Left ventricle myocardium inferior (tissue), 1 donor: ENCODE data around the gene IL18. TPM values are rescaled to one million over a fixed set of nuclear protein-coding genes. Genes with fewer than 3 reads are reported as not detected.

Source experiments
- DNase-seq: peaks from one replicate; pipeline ENCODE4 v3.0.0-alpha.2; 2020
- H3K27ac ChIP-seq: fragments of 200-600 bp; replicated peaks from 2 replicates; pipeline ENCODE4 v1.8.0; 2021
- H3K27me3 ChIP-seq: fragments of 200-600 bp; 2 replicates; pipeline ENCODE4 v1.8.0; 2021; ENCODE audit warnings: low read depth
- H3K36me3 ChIP-seq: fragments of 200-600 bp; 2 replicates; pipeline ENCODE4 v1.8.0; 2021
- H3K4me1 ChIP-seq: fragments of 200-600 bp; 2 replicates; pipeline ENCODE4 v1.8.0; 2021
- H3K4me3 ChIP-seq: fragments of 200-600 bp; 2 replicates; pipeline ENCODE4 v1.8.0; 2021; ENCODE audit warnings: mild to moderate bottlenecking, moderate library complexity
- H3K9me3 ChIP-seq: fragments of 200-600 bp; replicated peaks from 2 replicates; pipeline ENCODE4 v1.8.0; 2021
- CTCF ChIP-seq: fragments of 200-600 bp; IDR thresholded peaks from 2 replicates; pipeline ENCODE4 v1.8.0; 2021; ENCODE audit warnings: antibody characterized with exemption, mild to moderate bottlenecking, borderline replicate concordance
- intact Hi-C: fragments of 100-400 bp; cut with micrococcal nuclease; formaldehyde crosslinking; loops from one replicate; pipeline ENCODE4 v1.11.0; 2022
- total RNA-seq: library from RNA; stranded (reverse); fragmentation: NEBNext Ultra II Directional; extraction: Animal tissue kit (Norgen Biotek cat#: 25700); gene quantifications from one replicate; pipeline ENCODE4 v1.2.1, GENCODE V29; 2021
- donor health status: DM: no; HTN: yes; CAD: no; lungs with severe emphysema.

IL18 gene
- total RNA-seq, 1 donor from 2014 or later = 1.6 TPM

- Histone ChIP-seq H3K4me3 (no peak overlapping the region), H3K36me3 (no peaks in the 10 kb centered on the region), H3K27ac (no peak overlapping the region), H3K9me3 (no peaks in the 10 kb centered on the region), H3K27me3 (no peaks in the 10 kb centered on the region), H3K4me1 (peaks cover 7% of the 10 kb centered on the region)
- no peak for DNase-seq
- no peak for TF ChIP-seq CTCF
- intact Hi-C loops = no loop called here
Measured at GRCh38 chr11:112156956-112157766, 6.7 kb downstream of the IL18 start.

- intact Hi-C loops = no loop called here
- DNase-seq = no peak
- Histone ChIP-seq H3K4me3 (no peak overlapping the region), H3K9me3 (no peaks in the 10 kb centered on the region), H3K27ac (no peak overlapping the region), H3K36me3 (no peaks in the 10 kb centered on the region), H3K4me1 (peaks cover 7% of the 10 kb centered on the region), H3K27me3 (no peaks in the 10 kb centered on the region)
- no peak for TF ChIP-seq CTCF
Measured at GRCh38 chr11:112156153-112156955, 7.5 kb downstream of the IL18 start.

- H3K4me3 ChIP-seq = no peak overlapping the region
- H3K27me3 ChIP-seq = no peaks in the 10 kb centered on the region
- no peak overlapping the region for H3K27ac ChIP-seq
- no peak for DNase-seq
- no peaks in the 10 kb centered on the region for H3K36me3 ChIP-seq
- no peak for TF ChIP-seq CTCF
- no peaks in the 10 kb centered on the region for H3K9me3 ChIP-seq
- intact Hi-C loops = no loop called here
- H3K4me1 ChIP-seq = no peaks in the 10 kb centered on the region
Measured at GRCh38 chr11:112150517-112150916, 13.4 kb downstream of the IL18 start.

- H3K4me3 ChIP-seq = no peak overlapping the region
- H3K9me3 ChIP-seq = peaks cover 10% of the 10 kb centered on the region
- H3K36me3 ChIP-seq = no peaks in the 10 kb centered on the region
- intact Hi-C loops = no loop called here
- H3K4me1 ChIP-seq = no peaks in the 10 kb centered on the region
- no peak for DNase-seq
- no peak for TF ChIP-seq CTCF
- no peaks in the 10 kb centered on the region for H3K27me3 ChIP-seq
- H3K27ac ChIP-seq = no peak overlapping the region
Measured at GRCh38 chr11:112143597-112143996, 20.3 kb downstream of the IL18 start.

- Histone ChIP-seq H3K27me3 (no peaks in the 10 kb centered on the region), H3K9me3 (no peaks in the 10 kb centered on the region), H3K36me3 (no peaks in the 10 kb centered on the region), H3K4me1 (no peaks in the 10 kb centered on the region), H3K27ac (no peak overlapping the region), H3K4me3 (no peak overlapping the region)
- intact Hi-C loops = no loop called here
- DNase-seq = no peak
- no peak for TF ChIP-seq CTCF
Measured at GRCh38 chr11:112134473-112134872, 29.4 kb downstream of the IL18 start.
